ENCODE measurements around the gene SLC37A4. TPM values are rescaled to one million over a fixed set of nuclear protein-coding genes. Genes with fewer than 3 reads are reported as not detected.
"Not testable (repeated sequence)": the region's sequence is repeated elsewhere in the genome, so short reads cannot be mapped to it uniquely, and the experiment has no call there.

The SLC37A4 gene
- total RNA-seq, 1 donor from 2014 or later: 21.2 TPM

GRCh38 chr11:119047205-119047604 is 16.5 kb upstream of the SLC37A4 start:
- Histone ChIP-seq H3K27ac (no peak overlapping the region), H3K4me3 (no peak overlapping the region), H3K27me3 (no peaks in the 10 kb centered on the region), H3K4me1 (no peaks in the 10 kb centered on the region), H3K9me3 (no peaks in the 10 kb centered on the region), H3K36me3 (peaks cover 66 to 67% of the 10 kb centered on the region in 2 donors)
- DNase-seq (ENCODE audit: low spot score in 2 of 2): no peak
- intact Hi-C loops (cut with DNase I): no loop called here
- TF ChIP-seq CTCF (IDR thresholded peaks at IDR 0.05): no peak

GRCh38 chr11:119046489-119046888 is 15.8 kb upstream of the SLC37A4 start:
- no peak overlapping the region for H3K27ac ChIP-seq
- no peaks in the 10 kb centered on the region for H3K4me1 ChIP-seq
- intact Hi-C loops (cut with DNase I): no loop called here
- no peaks in the 10 kb centered on the region for H3K9me3 ChIP-seq
- DNase-seq (ENCODE audit: low spot score in 2 of 2): no peak
- no peak for TF ChIP-seq CTCF (IDR thresholded peaks at IDR 0.05)
- H3K36me3 ChIP-seq: peaks cover 59 to 60% of the 10 kb centered on the region in 2 donors
- H3K4me3 ChIP-seq: no peak overlapping the region
- H3K27me3 ChIP-seq: no peaks in the 10 kb centered on the region

GRCh38 chr11:119044708-119045107 is 14.0 kb upstream of the SLC37A4 start:
- intact Hi-C loops (cut with DNase I): no loop called here

GRCh38 chr11:119042927-119043326 is 12.2 kb upstream of the SLC37A4 start:
- no peak for TF ChIP-seq CTCF (IDR thresholded peaks at IDR 0.05)
- Histone ChIP-seq H3K27me3 (no peaks in the 10 kb centered on the region), H3K4me3 (no peak overlapping the region), H3K36me3 (peaks cover 25 to 27% of the 10 kb centered on the region in 2 donors), H3K9me3 (no peaks in the 10 kb centered on the region), H3K27ac (no peak overlapping the region), H3K4me1 (no peaks in the 10 kb centered on the region)
- intact Hi-C loops (cut with DNase I): no loop called here
- DNase-seq (ENCODE audit: low spot score in 2 of 2): no peak

More at GRCh38 chr11:119044708-119045107, 14.0 kb upstream of the SLC37A4 start:
- no peaks in the 10 kb centered on the region for H3K27me3 ChIP-seq
- H3K36me3 ChIP-seq: peaks cover 43 to 45% of the 10 kb centered on the region in 2 donors
- H3K4me3 ChIP-seq: no peak overlapping the region
- no peaks in the 10 kb centered on the region for H3K4me1 ChIP-seq
- H3K9me3 ChIP-seq: no peaks in the 10 kb centered on the region
- DNase-seq (ENCODE audit: low spot score in 2 of 2): no peak
- no peak for TF ChIP-seq CTCF (IDR thresholded peaks at IDR 0.05)
- no peak overlapping the region for H3K27ac ChIP-seq

- Histone ChIP-seq H3K4me3 (no peak overlapping the region), H3K9me3 (no peaks in the 10 kb centered on the region), H3K27ac (no peak overlapping the region), H3K36me3 (peaks cover 15 to 18% of the 10 kb centered on the region in 2 donors), H3K4me1 (no peaks in the 10 kb centered on the region), H3K27me3 (no peaks in the 10 kb centered on the region)
- no peak for DNase-seq (ENCODE audit: low spot score in 2 of 2)
- no peak for TF ChIP-seq CTCF (IDR thresholded peaks at IDR 0.05)
- intact Hi-C loops (cut with DNase I): no loop called here
Measured at GRCh38 chr11:119041821-119042514, 11.3 kb upstream of the SLC37A4 start.

- H3K27me3 ChIP-seq; intact Hi-C loops (cut with DNase I); H3K36me3 ChIP-seq; DNase-seq (ENCODE audit: low spot score in 2 of 2); H3K4me1 ChIP-seq; H3K4me3 ChIP-seq; H3K27ac ChIP-seq; H3K9me3 ChIP-seq: not testable (repeated sequence)
Measured at GRCh38 chr11:119039471-119039870, 8.8 kb upstream of the SLC37A4 start.
